Inflammatory macrophage treated with lipopolysaccharide for 4 hours (primary cell): Measurements from ENCODE around the gene SETD3.

Experiments
- DNase-seq: peaks from one replicate; pipeline ENCODE4 v3.0.0-alpha.2; 2020

Gene SETD3

DNA sequence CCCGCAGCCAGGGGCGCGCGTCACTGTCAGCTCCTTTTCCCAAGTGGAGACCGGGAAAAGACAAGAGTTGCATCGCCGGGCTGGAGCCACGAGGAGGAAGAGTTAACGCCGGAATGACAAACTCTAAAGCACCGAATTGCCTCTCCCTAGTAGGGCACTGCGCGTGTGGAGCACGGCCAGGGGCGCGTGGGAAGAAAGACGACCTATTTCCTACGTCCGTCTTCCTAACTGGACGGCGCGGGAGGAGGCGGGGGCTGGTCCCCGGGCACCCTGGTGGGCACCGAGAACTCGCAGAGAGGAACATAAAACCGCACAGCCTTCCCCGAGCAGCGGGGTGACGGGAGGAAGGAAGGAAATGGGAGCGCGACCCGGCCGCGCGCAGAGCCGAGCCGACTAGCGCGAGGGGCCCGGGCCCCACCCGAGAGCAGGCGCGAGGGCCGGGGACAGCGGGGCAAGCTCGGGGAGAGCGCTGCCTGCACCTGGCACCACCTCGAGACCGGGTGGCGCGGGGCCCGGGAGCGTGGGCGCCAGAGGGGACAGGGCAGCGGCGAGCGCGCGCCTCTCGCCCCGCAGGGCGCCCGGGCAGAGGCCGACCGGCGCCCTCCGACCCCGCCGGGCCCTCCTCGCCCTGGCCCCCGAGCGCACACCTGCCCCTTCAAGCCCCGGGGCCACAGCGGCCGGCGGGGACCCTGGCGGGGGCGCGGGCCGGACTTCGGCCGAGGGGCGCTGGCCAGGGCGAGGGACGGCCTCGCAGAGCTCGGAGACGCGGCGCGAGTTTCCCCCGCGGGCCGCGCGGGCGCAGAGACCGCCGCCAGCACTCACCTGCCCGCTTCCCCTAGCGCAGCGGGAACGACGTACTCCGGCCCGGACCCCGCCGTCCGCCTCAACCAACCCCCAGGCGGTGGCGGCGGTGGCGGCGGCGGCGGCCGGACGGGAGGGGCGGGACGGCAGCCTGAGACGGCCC, at the start of gene SETD3:
Gene SETD3, minus strand, starts transcription at position 954 of the 964 bp plus-strand sequence. CDS start 15,054 bp downstream, outside the sequence.
- peak; percentile 87 for DNase-seq

DNA sequence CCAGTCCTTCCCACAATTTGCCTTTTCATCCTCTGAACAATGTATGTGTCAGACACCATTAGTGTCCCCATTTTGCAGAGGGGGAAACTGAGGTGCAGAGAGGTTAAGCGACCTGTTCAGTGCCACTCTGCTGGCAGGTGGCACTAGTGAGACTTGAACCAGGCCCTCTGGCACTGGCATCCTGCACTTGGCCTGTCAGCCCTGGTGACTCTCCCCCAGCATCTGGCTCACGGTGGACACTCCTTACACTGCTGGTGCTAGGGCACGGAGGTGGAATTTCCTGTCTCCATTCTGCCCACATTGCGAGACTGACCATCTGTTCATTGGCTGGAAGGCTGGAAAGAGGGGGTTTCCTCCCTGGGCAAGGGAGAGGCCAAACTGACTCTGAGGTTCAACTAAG, 49.2 kb upstream of the SETD3 start:
- no peak for DNase-seq

DNA sequence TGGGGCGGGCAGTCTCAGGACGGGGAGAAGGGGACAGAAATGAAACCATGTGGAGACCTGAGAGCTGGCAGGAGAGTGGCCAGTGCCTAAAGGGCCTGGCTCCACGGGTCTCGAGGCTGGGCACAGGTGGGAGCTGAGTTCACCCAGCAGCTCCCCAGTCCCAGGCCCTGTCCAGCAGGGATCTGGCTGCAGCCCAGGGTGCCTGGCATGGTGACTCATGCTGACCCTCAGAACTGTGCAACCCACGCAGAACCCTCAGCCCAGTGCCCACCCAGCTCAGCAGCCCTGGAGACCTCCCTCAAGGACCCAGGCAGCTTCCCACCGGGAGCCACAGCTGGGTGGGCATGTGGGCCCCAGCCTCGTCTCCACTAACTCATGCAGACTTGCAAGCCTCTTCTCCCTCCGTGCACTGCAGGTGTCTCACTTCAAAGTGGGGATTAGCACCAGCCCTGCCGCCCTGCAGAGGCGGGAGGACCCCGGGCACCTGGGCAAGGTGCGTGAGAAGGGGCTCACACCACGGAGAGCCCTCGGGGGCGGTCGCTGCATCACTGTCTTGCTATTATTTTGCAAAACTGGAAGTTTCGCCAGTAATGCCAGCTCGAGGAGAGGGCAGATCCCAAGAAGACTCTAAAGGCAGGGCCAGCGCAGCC, 46.9 kb upstream of the SETD3 start:
- DNase-seq: no peak

DNA sequence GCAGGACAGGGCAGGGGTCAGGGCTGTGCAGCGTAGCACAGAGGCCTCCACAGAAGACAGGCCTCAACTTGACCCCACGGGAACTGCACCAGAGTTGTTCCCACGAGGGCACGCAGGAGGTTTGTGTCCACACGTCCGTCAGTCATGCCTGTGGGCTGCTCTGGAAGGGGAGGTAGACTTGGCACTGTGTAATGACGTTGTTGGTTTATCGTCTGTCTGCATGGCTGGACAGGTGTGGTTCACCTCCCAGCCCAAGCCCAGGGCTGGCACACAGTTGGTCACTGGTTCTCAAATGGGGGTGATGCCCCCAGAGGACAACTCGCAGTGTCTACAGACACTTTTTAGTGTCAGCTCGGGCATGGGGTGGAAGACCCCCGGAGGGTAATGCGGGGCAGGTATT, 46.4 kb upstream of the SETD3 start:
- DNase-seq: no peak

DNA sequence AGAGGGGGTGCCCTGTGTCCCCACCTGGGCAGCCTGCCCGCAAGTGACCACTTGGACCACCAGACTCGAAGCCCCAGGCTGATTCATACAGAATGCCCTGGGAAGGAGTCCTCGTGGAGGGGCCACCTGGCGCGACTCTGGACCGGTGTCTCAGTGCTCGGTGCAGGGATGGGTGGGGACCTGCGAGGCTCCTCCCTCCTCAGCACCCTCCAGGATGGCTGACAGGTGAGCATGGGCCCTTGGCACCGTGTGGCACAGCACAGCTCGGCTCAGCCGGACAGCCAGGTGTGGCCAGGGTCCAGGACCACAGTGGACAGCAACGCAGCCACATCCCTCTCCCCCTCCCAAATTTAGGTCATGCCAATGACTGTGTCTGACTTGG, 45.0 kb upstream of the SETD3 start:
- DNase-seq: no peak

DNA sequence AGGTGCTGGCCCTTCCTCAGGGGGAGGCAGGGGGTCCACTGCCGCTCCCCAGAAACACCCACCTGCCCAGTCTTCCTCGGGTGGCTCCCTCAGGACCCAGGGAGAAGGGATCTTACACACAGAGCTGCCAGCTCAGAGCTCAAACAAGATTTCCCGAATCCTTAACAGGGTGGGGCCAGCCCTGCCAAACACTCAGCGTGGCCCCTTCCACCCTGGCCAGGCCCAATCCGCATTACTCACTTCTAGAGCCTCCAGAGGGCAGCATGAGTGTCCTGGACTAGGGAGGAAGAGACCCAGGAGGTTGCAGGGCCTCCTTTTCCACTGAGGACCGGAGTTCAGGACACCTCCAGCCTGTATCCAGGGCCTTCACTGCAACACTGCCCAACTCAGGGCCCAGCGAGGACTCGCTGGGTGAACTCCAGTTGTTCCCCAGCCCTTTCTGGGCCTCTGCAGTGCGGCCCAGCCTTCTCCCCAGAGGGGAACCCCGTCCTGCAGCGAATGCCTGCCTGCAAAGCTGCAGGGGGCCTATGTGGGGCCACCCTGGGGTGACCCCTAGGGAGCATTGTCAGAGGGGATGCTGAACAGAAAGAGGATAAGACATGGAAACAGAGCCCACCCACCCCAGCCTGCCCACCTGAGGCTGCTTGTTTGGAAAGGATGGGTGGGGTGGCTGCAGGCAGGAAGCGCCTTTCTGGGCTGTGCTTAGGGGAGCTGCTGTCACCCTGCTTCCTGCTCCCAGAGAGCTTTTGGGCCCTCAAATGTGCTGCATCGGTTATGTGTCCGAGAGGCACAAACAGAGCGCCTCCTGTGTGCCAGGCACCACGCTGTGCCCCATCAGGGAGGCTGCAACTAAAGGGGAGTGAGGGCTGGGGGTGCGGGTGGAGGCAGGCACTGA, 44.4 kb upstream of the SETD3 start:
- no peak for DNase-seq

DNA sequence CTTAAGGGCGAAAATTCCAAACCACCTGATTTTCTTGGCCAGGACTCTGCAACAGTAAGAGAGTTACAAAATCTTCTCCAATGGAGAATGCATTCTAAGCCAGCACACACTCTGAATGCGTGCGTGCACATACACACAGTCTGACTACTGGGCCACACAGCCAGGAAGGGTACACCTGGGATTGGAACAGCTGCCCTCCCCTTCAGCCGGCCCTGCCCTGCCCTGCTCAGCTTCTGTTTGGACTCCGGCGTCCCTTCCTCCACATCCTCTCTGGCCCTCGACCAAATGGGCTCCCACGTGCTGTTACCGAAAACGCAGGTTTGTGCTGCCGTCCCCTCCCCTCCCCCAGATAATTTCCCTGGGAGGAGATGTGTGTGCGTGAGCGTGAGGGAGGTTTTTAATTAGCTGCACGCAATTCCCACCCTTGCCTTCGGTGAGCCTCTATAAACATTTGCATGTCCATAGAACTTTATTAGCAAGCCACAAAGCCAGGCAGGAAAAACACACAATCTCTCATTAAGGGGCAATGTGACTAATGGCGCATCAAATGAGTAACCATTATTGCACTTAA, 43.5 kb upstream of the SETD3 start:
- DNase-seq: no peak

DNA sequence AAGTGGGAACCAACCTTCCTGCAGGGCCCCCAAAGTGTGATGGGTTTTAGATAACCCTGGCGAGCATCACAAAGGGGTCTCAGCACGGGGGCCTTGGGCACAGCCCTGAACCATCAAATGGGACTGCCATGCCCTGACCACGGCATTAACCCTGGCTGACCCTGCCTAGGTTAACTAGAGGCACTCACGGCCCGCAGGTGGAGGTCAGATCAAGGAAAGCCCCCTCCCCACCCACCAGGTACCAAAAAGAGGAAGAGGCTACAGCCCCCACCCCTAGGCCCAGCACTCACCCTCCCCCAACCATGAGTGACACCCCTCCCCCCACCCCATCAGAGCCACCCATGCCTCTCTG, 43.0 kb upstream of the SETD3 start:
- DNase-seq: no peak

DNA sequence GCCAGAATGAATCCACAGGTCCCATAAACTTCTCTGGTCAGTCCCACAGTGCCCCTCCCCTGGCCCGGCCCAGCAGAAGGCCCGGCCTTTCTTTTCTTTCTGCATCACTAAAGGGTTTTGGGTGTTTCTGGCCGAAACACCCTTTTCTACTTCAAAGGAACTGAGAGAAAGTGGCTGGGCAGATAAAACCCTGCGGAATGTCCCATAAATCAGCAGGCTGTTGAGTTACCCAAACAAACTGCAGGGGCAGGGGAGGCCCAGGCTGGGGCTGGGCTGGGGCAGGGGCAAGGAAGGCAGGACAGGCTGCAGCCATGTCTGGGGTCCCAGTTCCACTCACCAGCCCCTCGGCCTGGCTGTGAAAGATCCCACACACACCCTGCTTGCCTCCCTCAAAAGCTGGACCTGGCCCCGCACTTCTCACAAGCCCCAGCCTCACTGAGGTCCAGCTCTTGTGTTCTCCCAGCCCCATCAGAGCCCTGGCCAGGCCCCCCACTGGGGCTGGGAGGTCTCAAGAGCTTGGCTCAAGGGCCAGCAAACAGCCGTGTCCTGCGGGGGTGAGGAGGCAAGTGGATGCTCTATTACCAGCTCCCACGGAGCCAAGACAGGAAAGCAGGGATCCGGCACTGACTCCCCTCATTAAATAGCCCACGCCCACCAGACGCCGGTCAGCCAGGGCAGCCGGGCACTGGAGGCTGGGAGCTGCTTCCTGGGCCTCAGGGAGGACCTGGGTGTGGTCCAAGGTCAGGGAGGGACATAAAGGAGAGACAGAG, 42.5 kb upstream of the SETD3 start:
- no peak for DNase-seq

DNA sequence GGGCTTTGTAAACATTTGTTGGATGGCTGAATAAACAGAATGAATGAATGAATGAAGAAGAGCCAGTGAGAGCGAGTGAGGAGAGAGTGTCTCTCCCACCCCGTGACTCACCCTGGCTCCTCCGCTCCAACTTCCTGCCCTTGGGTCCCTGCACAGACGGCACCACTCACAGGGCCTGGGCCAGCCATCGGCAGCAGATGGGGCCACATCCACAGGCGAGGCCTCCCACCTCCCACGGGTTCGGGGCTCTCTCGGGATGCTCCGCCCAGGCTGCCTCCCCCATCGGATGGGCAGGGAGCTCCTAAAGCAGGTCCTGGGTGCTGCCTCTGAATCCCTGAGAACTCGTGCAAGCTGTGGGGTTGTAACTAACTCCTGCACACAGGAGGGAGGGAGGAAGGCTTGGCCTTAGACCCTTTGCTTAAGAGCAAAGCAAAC, 41.8 kb upstream of the SETD3 start:
- DNase-seq: no peak

DNA sequence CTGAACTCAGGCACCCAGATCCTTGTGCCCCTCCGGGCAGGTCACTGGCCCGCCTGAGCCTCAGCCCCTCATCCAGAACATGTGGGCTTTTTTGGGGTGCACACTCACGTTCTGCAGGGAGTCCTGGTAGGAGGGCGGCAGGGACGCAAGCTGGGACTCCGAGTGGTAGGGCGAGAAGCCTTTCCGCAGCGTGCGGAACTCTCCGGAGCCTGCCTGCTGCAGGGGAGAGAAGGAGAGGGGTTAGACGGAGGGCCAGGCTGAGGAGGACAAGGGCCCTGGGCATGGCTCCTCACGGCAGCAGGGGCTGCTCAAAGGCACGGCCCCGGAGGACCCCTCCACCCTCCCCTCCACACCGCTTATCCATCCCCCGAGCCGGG, 41.4 kb upstream of the SETD3 start:
- no peak for DNase-seq

DNA sequence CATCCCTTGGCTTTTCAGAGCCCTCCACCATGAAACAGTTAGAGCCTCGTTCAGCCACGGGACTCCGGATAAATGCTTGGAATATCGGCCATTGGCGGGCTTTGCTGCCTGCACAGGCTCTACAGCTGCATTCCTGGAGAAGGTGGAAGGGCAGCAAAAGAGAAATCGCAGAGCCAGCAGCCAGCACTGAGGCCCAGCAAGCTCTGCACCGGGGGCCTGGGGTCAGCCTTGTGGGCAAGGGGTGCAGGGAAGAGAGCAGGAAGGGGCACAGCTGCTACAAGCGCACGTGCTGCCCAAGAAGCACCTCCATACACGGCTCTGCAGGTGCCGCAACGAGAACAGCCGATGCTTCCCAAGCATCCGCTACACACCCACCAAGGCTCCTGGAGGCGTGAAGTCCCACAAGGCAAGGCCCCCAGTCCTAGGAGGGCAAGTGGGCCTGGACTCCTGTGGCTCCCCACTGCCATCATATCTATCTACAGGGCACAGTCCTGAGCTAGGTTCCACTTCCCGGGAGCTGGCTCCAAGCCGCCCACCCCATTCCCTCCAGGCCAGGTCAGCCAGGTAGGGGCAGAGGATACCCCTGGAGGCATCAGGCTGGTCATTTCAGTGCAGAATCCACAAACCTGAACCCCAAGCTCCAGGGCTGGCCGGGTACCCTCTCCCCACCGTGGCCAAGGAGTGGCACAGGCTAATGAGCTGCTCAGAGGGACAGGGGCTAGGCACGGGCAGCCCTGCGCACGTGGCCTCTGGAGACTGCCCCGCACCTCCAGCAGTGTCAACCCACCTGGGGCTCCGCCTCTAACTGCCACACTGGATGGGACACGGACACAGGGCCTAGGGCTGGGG, 40.7 kb upstream of the SETD3 start:
- no peak for DNase-seq

DNA sequence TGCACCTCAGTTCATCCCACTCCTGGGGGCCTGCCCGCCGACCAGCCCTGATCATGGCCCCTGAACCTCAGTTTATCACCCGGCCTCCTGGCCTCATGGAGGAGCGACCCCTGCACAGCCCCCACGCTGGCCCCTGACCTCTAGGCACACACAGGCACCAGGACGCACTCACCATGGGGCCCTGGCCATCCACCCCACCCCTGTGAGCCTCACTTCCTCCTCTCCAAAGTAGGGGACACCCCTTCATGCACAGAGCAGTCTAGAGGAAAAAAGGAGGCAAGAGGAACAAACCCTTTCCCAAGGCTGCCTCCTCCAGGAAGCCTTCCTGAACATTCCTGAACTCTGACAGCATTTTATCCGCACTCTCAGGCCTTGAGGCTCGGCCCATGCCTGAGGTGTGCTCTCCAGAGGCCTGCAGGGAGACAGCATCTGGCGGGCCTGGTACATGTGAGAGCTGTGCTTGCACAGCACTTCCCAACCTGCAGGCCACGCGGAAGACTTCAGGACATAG, 40.0 kb upstream of the SETD3 start:
- no peak for DNase-seq

DNA sequence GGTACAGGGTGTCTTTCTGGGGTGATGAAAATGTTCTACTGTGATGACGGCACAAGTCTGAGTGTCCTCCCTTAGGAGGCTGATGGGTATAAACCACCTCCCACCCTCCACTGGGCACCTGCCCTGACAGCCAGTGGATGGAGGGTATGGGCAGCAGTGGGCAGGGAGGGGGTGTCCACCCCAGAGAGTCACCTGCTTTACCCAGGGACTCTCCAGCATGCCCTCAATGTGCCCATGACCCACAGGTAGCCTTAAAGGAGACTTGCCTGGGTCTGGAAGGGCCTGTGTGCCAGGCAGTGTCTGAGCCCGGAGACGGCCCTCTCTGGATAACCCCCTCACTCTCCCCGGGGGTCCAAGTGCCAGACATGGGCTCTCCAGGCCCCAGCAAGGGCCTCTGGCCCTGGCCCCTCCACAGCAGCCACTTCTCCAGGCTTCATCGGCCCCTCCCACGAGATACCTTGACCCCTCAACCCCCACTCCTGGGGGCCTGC, 39.3 kb upstream of the SETD3 start:
- no peak for DNase-seq

DNA sequence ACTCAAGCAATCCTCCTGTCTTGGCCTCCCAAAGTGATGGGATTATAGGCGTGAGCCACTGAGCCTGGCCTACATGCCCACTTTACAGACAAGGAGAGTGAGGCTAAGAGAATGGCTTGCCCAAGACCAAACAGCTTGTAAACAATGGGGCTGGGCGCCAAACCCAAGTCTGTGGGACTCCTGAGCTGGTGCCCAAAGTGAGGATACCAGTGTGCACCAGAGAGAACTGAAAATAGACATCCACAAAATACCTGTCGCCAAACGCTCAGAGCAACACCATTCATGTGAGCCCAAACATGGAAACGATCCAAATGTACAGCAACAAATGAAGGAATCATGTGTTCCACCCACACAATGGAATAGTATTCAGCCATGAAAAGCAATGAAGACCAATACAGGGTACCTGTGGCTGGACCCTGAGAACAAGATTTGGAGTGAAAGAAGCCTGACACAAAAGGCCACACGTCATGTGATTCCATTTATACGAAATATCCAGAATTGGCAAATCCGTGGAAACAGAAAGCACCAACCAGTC, 38.8 kb upstream of the SETD3 start:
- peak; percentile 15 for DNase-seq

DNA sequence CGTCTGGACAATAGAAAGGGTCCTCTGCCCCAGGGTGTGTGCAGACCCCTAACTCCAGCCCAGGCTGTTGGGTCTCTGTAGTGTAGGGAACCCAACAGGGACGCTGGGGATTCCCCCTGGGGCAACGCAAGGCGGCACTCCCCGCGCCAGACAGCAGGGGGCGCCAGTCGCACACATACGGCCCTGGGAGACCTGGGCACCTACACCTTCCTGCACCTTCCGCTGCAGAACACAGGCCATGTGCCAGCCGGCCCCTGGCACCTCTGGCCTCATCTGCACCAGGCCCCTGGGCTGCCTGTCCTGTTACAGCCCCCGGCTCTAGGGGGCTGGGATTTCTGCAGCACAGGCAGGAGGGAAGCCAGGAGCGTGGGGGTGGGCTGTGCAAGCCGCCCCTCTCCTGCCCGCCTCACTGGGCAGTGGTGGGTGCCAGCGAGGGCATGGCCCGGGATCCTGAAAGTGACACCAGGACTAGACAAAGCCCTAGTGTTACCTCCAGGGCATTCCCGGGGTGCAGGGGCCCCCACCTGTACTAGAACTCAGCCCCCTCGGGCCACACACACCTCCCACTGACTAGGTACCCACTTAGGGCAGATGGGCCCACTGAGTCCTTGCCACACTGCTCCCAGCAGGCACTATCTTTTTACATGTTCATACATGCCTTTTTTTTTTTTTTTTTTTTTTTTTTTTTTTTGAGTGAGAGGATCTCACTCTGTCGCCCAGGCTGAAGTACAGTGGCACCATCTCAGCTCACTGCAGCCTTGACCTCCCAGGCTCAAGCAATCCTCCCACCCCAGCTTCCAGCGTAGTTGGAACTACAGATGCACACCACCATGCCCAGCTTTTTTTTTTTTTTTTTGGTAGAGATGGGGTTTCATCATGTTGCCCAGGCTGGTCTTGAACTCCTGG, 38.0 kb upstream of the SETD3 start:
- peak; percentile 49 for DNase-seq

DNA sequence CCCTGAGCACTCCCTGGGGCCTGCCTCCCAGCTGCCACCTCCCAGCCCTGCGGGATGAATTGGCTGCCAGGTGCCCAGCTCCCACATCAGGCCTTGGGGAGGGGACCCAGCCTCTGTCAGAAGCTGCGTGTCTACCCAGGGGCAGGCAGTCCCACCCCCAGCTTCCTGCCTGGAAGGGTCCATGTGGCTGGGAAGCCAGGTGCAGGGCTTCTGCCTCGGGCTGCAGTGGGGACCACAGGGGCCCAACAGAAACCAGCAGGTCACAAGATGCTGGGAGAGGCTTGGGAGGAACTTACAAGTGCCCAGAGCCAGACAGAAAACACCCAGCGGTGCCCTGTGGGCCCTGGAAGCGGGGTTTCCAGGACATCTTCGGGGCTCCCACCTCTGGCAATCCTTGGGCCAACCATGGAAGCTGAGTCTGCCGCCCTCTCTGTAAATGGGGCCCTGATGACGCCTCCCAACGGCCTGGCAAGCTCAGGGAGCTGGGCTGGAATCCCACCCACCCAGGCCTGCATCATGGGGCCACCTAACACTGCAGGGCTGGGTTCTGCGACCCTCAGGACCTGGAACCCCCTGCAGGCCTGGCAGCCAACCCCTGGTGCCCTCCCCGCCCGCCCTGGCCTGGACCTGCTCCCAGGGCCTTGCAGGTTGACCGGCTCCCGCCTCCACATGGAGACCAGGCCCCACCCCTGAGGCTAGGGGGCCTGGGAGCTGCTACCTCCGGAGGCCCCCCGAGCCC, 37.2 kb upstream of the SETD3 start:
- DNase-seq: no peak

DNA sequence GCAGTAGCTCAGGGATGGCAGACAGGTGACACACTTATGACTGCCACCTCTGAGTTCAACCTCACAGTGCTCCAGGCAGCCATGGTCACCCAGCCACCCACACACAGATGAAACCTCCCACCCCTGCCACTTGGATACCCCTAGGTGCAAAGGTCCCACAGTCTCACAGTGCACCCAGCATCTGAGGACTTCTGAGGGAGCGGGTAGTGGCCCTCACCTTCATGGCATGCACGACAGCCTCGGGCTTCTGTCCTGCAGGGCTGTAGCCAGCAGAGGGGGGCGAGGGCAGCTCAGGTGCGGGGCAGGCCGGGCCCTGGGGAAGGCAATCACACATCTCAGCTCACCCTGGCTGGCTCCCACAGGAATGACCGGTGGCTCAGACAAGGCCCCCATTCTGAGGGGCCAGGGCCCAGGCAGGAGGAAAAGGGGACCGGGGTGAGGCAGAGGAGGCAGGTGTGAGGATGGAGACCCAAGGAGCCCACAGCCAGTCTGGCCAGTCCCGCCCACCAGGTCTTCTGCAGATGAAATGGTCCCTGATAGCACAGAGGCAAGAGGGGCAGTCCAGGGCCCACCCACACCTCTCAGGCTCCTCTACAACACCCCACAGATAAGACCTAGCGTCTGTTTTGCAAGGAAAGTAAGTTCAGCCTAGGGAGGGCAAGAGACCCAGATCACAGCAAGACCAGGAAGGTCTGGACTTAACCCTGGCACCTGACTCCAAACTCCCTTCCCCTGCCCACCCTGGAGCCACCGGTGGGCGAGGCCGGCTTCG, 36.4 kb upstream of the SETD3 start:
- no peak for DNase-seq
